Measurements from ENCODE around the gene PTPRG.

DNA sequence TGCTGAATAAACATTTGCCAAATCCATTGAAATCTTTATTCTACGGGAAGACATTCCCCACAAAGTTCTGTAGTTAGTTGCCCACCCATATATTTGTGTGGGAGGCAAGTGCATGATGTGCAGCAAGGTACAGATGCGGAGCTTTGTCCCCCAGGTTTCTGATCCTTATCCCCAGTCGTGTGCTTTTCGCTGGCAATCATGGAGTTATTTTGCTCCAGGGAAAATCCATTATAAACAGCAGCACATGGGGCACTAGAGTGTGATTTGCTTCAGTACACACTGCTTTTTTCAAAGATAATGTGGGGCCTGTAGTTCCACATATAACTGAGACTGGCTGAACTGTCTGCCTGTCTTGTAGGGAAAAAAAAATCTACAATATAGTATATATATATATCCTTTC is 679.9 kb downstream of the PTPRG start:
- TF ChIP-seq, protein P1, sequence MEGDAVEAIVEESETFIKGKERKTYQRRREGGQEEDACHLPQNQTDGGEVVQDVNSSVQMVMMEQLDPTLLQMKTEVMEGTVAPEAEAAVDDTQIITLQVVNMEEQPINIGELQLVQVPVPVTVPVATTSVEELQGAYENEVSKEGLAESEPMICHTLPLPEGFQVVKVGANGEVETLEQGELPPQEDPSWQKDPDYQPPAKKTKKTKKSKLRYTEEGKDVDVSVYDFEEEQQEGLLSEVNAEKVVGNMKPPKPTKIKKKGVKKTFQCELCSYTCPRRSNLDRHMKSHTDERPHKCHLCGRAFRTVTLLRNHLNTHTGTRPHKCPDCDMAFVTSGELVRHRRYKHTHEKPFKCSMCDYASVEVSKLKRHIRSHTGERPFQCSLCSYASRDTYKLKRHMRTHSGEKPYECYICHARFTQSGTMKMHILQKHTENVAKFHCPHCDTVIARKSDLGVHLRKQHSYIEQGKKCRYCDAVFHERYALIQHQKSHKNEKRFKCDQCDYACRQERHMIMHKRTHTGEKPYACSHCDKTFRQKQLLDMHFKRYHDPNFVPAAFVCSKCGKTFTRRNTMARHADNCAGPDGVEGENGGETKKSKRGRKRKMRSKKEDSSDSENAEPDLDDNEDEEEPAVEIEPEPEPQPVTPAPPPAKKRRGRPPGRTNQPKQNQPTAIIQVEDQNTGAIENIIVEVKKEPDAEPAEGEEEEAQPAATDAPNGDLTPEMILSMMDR (conservative IDR thresholded peaks at IDR 0.05) = no peak
- TF ChIP-seq ZFX (IDR thresholded peaks at IDR 0.05) = no peak
